DOHH2 (cell line): ENCODE data around the gene GDF10.

Experiments
- CTCF ChIP-seq: fragments of 200-600 bp; sonication (generic); IDR thresholded peaks from one replicate; pipeline ENCODE4 v1.5.1; 2014; ENCODE audit warnings: antibody characterized with exemption, mild to moderate bottlenecking, low read depth, low read length; ENCODE audit not compliant: poor library complexity, severe bottlenecking
- EZH2phosphoT487 ChIP-seq: fragments of 200-600 bp; sonication (generic); IDR thresholded peaks from 2 replicates; pipeline ENCODE4 v1.6.1; 2017; ENCODE audit warnings: borderline replicate concordance, mild to moderate bottlenecking, antibody characterized with exemption, low read length, moderate library complexity, mixed read lengths

DNA sequence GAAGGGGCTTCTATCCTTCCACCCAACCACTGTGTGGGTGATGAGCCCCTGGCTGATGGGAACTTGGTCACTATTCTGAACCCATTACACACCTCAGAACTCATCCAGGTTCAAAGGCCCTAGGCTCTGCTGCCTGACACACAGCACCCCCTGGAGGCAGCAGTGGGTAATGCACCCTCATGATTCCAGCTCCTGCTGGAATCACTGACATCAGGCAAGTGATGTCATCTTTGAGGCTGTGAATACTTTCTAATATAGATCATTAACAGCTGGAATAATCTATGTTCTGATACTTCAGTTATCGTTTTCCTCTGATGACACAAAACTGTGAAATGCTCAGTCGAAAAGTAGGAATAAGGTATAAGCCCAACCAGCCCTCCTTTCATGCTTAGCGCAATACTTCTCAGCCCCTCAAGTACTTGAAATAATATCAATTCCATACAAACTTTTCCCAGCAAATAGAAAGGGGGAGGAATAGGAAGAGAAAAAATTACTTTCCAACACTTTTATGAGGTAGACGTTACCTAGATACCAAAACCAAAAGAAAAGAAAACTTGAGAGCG, 40.7 kb downstream of the GDF10 start:
- peak; percentile 99 for TF ChIP-seq CTCF
- TF ChIP-seq EZH2phosphoT487 = no peak
